Measurements from ENCODE around the gene ARRDC3.

DNA sequence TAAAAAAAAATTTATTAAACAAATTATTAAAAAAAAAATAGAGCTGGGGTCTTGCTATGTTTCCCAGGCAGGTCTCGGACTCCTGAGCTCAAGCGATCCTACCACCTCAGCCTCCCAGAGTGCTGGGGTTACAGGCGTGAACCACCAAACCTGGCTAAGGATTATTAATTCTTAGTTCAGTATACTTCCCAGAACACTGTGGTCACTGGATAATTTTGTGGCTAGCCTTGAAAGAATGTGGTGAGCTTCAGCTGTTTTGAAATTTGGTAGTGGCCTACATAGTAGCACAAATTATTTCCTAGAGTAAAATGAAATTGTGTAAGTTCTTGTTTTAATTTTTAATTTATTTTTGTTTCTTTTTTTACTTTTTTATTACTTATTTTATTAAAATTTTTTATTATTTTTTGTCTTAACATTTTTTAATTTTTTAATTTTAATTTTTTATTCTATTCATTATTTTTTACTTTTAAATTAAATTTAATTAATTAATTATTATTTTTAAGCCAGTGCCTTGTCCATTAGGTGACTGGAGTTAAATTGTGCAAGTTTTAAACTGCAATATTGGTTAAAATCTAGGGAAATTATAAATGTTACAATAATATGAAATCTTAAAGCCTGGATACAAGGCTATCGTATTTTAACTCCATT lies 23.0 kb downstream of the ARRDC3 start:
- TF ChIP-seq, protein P1, sequence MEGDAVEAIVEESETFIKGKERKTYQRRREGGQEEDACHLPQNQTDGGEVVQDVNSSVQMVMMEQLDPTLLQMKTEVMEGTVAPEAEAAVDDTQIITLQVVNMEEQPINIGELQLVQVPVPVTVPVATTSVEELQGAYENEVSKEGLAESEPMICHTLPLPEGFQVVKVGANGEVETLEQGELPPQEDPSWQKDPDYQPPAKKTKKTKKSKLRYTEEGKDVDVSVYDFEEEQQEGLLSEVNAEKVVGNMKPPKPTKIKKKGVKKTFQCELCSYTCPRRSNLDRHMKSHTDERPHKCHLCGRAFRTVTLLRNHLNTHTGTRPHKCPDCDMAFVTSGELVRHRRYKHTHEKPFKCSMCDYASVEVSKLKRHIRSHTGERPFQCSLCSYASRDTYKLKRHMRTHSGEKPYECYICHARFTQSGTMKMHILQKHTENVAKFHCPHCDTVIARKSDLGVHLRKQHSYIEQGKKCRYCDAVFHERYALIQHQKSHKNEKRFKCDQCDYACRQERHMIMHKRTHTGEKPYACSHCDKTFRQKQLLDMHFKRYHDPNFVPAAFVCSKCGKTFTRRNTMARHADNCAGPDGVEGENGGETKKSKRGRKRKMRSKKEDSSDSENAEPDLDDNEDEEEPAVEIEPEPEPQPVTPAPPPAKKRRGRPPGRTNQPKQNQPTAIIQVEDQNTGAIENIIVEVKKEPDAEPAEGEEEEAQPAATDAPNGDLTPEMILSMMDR (IDR thresholded peaks at IDR 0.05; ENCODE audit: low read length): no peak
- no peak for TF ChIP-seq EZH2 (IDR thresholded peaks at IDR 0.05; ENCODE audit: borderline replicate concordance, low read length)
